Suprapubic skin (tissue), 4 donors: ENCODE results near the gene COL20A1. TPM values are rescaled to one million over a fixed set of nuclear protein-coding genes. Genes with fewer than 3 reads are reported as not detected.

Source experiments
- DNase-seq, 2 donors: peaks; one replicate each; pipeline ENCODE4 v3.0.0-alpha.2; 2019; ENCODE audit warnings: low spot score in 2 of 2
- H3K27ac ChIP-seq: fragments of 200-600 bp; sonication (generic); one replicate; pipeline ENCODE4 v1.5.1; 2019
- H3K27me3 ChIP-seq: fragments of 200-600 bp; sonication (generic); one replicate; pipeline ENCODE4 v1.5.1; 2019
- H3K36me3 ChIP-seq: fragments of 200-600 bp; sonication (generic); one replicate; pipeline ENCODE4 v1.5.1; 2019
- H3K4me1 ChIP-seq: fragments of 200-600 bp; sonication (generic); one replicate; pipeline ENCODE4 v1.5.1; 2019
- H3K4me3 ChIP-seq: fragments of 200-600 bp; sonication (generic); one replicate; pipeline ENCODE4 v1.5.1; 2019; ENCODE audit warnings: mild to moderate bottlenecking
- H3K9me3 ChIP-seq: fragments of 200-600 bp; sonication (generic); one replicate; pipeline ENCODE4 v1.5.1; 2019
- EP300 ChIP-seq: sonication (generic); formaldehyde crosslinking; IDR thresholded peaks from one replicate; pipeline ENCODE4 v1.6.1; 2017; ENCODE audit warnings: antibody characterized with exemption
- POLR2A ChIP-seq, 2 donors: fragments of 450-650 bp; IDR thresholded peaks; one replicate each; pipeline ENCODE4 v1.6.1; 2017; ENCODE audit warnings: antibody characterized with exemption in 2 of 2, mild to moderate bottlenecking in 2 of 2, moderate library complexity in 2 of 2
- POLR2AphosphoS5 ChIP-seq, 3 donors: sonication (generic); formaldehyde crosslinking; IDR thresholded peaks; one replicate each; pipeline ENCODE4 v1.6.1; 2017; ENCODE audit warnings: antibody characterized with exemption in 3 of 3
- WGBS: methylation state at CpG from one replicate; pipeline ENCODE4 v1.1.5; 2018; 5-methylcytosine and 5-hydroxymethylcytosine counted together
- total RNA-seq, 4 donors: library from RNA; depleted of rRNA; stranded (reverse); fragments of >200 nt; gene quantifications; one replicate each; pipeline ENCODE4 v1.1.0, GENCODE V29; 2016
- TF ChIP-seq, protein P1 (sequence below), 2 donors: fragments of 200-600 bp in 1 of 2; fragments of 450-650 bp in 1 of 2; sonication (generic) in 1 of 2; IDR thresholded peaks; one replicate each; pipeline ENCODE4 v1.5.1; 2016 to 2019; ENCODE audit warnings: antibody characterized with exemption in 2 of 2, mild to moderate bottlenecking in 1 of 2, moderate library complexity in 1 of 2

The COL20A1 gene
- total RNA-seq, 4 donors from 2014 or later: not detected

DNA sequence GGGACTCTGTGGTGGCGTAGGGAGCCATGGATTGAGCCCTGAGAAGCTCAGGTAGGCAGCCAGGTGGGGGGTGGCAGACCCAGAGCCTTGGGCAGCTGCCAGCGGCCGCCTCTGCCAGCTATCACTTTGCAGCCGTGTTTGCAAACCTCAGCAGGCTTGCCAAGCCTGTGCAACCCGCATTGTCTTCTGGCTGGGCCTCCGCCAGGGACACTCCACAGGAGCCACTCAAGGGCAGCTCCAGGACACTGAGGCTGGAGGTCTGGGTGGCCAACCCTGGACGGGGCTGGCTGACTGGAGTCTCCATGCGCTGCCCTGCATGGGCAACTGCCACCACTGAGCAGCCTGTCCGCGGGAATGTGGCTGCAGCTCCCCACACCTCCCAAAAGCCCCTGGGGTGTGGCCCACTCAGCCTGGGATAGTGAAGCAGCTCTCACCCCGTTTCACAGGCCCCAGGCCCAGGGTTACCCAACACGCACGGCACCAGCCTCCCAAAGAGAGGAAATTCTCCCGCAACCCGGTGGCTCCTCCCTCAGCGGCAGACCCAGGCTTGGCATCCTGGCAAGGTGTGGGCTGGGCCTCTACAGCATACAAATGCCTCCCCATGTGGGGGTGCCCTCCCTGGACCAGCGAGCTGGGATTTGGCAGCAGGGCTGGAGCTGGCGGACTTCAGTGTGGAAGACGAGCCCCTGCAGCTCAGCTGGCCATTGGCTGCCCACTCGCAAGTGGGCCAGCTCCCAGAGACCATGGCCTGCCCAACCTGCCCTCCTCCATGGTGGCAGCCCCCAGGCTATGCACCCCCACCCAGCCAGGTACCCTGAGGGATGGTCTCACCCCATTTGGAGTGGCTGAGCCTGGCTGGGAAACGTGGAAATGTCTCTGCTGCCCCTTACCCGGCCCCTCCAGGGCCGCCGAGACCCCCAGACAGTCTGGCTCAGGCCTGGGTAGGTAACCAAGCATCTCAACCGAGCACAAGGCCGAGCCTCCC lies 65.2 kb downstream of the COL20A1 start:
- no peak for DNase-seq
- 85% methylated on average over 6 of the region's 26 CpGs for WGBS
- peaks cover 82% of the 10 kb centered on the region for H3K27me3 ChIP-seq

DNA sequence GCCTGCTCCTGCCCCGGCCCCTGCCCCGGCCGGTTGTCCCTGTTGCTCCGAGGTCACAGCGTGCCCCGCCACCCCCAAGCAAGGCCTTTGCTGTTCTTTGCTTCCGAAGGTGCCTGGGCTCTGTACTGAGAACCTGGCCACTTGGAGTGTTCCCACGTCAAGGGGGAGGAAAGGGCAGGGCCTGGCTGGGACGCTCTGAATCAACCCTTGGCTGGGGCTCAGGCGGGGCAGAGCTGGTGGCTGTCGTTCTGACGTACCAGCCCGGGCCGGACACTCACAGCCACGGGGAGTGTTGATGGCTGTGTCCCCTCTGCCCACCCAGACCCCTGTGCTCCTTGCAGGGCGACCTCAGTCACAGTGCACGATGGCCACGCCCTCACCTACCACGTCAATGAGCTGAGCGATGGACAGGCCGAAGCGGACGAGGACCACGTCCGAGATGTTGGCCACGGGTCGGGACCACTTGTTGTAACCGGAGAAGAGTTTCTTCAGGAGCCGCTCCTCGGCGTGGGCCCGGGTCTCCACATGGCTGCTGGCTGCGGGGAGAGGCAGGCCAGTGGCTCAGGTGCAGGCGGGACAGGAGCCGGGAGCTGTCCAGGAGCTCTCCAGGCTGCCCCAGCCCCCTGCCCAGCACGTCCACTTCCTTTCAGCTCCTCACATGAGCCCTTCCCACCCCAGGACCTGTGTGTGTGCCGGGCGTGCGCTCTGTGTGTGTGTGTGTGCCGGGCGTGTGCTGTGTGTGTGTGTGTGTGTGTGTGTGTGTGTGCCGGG lies 66.4 kb downstream of the COL20A1 start:
- H3K9me3 ChIP-seq: no peaks in the 10 kb centered on the region
- DNase-seq: no peak

More for the DNA sequence above, 65.2 kb downstream of the COL20A1 start:
- Histone ChIP-seq H3K4me3 (no peak overlapping the region), H3K9me3 (no peaks in the 10 kb centered on the region), H3K27ac (no peak overlapping the region), H3K36me3 (no peaks in the 10 kb centered on the region), H3K4me1 (peaks cover 17% of the 10 kb centered on the region)
- no peak for TF ChIP-seq POLR2A (IDR thresholded peaks at IDR 0.05)
- TF ChIP-seq EP300: no peak
- no peak for TF ChIP-seq POLR2AphosphoS5 (IDR thresholded peaks at IDR 0.05)
- TF ChIP-seq, protein P1, sequence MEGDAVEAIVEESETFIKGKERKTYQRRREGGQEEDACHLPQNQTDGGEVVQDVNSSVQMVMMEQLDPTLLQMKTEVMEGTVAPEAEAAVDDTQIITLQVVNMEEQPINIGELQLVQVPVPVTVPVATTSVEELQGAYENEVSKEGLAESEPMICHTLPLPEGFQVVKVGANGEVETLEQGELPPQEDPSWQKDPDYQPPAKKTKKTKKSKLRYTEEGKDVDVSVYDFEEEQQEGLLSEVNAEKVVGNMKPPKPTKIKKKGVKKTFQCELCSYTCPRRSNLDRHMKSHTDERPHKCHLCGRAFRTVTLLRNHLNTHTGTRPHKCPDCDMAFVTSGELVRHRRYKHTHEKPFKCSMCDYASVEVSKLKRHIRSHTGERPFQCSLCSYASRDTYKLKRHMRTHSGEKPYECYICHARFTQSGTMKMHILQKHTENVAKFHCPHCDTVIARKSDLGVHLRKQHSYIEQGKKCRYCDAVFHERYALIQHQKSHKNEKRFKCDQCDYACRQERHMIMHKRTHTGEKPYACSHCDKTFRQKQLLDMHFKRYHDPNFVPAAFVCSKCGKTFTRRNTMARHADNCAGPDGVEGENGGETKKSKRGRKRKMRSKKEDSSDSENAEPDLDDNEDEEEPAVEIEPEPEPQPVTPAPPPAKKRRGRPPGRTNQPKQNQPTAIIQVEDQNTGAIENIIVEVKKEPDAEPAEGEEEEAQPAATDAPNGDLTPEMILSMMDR (IDR thresholded peaks at IDR 0.05): no peak

DNA sequence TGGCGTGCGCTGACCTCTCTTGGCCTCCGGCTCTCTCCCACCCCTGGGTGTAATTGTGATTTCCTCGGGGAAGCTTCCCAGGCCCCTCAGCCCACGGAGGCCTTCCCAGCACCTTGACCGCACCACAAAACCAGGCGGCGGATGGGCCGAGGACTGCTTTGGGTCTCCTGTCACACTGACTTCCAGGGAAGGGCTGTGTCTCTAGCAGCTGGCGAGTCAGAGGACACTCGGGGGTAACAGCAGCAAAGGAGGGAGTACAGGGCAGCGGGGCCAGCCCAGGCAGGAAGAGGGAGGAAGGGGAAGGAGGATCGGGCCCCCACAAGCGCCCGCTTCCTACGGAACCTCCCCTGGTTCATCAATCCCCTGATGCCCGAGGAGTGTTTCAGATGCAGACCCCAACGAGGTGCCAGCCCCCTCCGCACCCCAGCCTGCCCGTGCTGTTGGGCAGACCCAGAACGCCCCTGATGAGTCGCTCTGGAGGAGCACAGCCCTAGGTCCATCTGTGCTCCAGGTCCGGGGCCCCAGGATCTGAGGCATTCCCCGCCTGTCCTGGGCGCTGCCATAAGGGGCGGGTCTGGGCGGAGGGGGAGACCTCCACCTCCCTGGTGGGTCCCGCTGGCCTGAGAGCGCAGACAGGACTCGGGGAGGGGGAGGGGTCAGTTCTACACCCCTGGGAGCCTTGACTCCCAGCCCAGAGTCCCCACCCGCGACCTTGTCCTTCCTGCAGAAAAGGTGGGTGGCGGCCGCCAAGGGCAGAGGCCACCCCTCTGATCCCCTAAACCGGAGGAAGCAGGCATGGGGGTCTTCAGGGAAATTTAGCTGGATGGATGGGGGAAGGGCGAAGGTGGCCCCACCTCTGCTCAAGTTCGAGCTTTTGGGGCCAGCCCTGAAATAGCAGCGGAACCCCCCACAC lies 67.2 kb downstream of the COL20A1 start:
- 41% methylated on average over 11 of the region's 38 CpGs for WGBS
- no peaks in the 10 kb centered on the region for H3K9me3 ChIP-seq
- peaks cover 17% of the 10 kb centered on the region for H3K4me1 ChIP-seq
- TF ChIP-seq POLR2AphosphoS5 (IDR thresholded peaks at IDR 0.05): no peak
- no peak for TF ChIP-seq EP300
- no peak for TF ChIP-seq POLR2A (IDR thresholded peaks at IDR 0.05)
- TF ChIP-seq, protein P1 (IDR thresholded peaks at IDR 0.05): no peak
- peak overlapping the region; percentile 24 for H3K4me3 ChIP-seq
- peaks cover 92% of the 10 kb centered on the region for H3K27me3 ChIP-seq
- no peaks in the 10 kb centered on the region for H3K36me3 ChIP-seq
- DNase-seq: no peak
- H3K27ac ChIP-seq: no peak overlapping the region

More for the DNA sequence above, 66.4 kb downstream of the COL20A1 start:
- 71% methylated on average over 25 of the region's 42 CpGs for WGBS
- H3K27ac ChIP-seq: no peak overlapping the region
- TF ChIP-seq, protein P1 (IDR thresholded peaks at IDR 0.05): no peak
- TF ChIP-seq EP300 (no peak), POLR2A (IDR thresholded peaks at IDR 0.05) (no peak), POLR2AphosphoS5 (IDR thresholded peaks at IDR 0.05) (no peak)
- H3K27me3 ChIP-seq: peaks cover 92% of the 10 kb centered on the region
- no peak overlapping the region for H3K4me3 ChIP-seq
- H3K36me3 ChIP-seq: no peaks in the 10 kb centered on the region
- H3K4me1 ChIP-seq: peaks cover 17% of the 10 kb centered on the region

DNA sequence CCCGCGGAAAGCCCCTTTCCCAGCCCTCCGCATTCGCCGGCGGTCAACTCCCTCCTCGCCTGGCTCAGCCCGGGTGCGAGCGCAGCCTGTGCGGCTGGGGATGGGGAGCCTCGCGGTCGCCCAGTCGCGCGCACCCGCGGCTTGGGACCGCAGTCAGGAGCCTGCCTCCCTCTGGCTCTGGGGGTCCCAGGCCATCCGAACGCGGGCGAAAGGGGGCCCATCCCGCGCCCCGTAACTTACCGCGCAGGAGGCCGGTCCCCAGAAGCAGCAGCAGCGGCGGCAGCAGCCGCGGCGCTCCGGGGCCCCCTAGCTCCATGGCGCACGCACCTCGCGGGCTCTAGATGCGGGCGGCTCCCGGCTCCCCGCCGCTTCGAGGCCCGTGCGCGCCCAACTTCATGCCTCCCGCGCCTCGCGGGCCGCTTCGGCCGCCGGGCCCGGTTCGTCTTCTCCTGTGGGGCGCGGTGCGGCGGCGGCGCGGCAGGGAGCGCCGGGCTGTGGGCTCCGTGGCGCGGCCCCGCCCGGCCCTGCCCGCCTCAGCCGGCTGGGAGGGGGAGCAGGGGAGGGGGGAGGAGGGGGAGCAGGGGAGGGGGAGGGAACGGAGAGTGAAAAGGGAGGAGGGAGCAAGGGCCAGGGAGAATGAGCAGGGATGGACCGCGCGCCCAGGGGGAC lies 68.0 kb downstream of the COL20A1 start, which contains the start of gene CHRNA4:
CHRNA4 (minus strand) TSS at position 500 of the 669 bp plus-strand sequence; CDS start at position 316, 184 bp downstream.
- Histone ChIP-seq H3K4me3 (peak within 1 kb of the TSS; percentile 24), H3K36me3 (no peaks in the 10 kb centered on the region), H3K27ac (no peak within 1 kb of the TSS), H3K4me1 (peaks cover 17% of the 10 kb centered on the region), H3K27me3 (peaks cover 91% of the 10 kb centered on the region), H3K9me3 (no peaks in the 10 kb centered on the region)
- no peak for DNase-seq
- WGBS: 0% methylated on average over 4 of the region's 79 CpGs
- TF ChIP-seq POLR2AphosphoS5 (IDR thresholded peaks at IDR 0.05) (no peak), POLR2A (IDR thresholded peaks at IDR 0.05) (no peak), EP300 (no peak)
- TF ChIP-seq, protein P1 (IDR thresholded peaks at IDR 0.05): no peak
